Medulla oblongata (tissue), 1 donor: Measurements from ENCODE around the gene HK1.
"Not testable (repeated sequence)": the region's sequence is repeated elsewhere in the genome, so short reads cannot be mapped to it uniquely, and the experiment has no call there.

ENCODE experiments used
- DNase-seq: peaks from one replicate; pipeline ENCODE4 v3.0.0-alpha.2; 2015; ENCODE audit errors: extremely low spot score

HK1 gene

DNA sequence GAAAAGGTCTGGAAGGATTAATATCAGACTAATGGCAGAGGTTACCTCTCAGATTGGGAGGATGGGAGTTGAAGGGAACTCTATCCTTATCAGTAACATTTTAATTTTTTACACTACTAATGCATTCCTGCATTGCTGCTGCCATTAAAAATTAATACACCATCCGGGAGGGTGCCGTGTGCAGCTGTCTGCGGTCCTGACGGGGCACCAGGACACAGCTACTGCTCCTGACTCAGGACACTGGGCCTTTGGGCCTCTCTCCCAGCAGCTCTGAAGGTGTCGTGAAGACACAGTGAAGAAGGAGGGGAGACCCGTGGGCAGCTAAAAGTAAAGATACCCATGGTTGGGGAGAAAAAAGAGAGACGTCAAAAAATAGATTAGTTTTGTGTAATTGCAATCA, 23.4 kb upstream of the HK1 start:
- DNase-seq, result no peak

DNA sequence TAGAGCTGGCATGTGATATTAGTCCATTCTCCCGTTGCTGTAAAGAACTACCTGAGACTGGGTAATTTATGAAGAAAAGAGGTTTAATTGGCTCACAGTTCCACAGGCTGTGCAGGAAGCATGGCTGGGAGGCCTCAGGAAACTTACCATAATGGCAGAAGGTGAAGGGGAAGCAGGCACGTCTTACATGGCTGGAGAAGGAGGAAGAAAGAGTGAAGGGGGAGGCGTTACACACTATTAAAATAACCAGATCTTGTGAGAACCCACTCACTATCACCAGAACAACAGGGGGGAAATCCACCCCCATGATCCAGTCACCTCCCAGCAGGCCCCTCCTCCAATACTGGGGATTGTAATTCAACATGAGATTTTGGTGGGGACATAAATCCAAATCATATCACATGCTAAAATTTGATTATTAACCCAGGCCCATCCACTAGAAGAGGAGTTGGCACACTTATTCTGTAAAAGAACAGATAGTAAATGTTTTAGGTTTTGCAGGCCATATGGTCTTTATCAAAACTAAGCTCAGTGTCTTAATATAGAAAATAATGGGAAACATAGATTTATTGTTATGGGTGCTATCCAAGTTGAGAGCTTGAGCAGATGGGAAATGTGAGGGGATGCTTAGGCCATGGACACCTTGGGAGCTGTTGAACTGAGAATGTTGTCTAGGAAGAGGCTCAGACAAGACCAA, 18.6 kb upstream of the HK1 start:
- no peak for DNase-seq

DNA sequence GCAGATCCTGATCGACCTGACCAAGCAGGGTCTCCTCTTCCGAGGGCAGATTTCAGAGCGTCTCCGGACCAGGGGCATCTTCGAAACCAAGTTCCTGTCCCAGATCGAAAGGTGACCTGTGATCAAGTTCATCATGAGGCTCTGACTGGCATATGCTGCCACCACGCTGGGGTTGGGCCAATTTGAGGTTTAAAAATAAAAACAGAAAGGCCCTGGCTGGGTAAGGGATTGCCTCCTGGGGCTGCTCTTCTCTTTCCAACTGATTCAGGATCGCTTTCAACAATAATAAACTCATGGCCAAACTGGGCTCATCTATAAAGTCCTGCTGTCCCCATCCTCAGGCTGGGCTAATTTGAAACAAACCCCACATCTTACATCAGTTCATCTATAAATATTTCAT, 17.1 kb upstream of the HK1 start:
- DNase-seq, result no peak

GRCh38 chr10:69262292-69262751, 16.0 kb upstream of the HK1 start:
- DNase-seq, result no peak

DNA sequence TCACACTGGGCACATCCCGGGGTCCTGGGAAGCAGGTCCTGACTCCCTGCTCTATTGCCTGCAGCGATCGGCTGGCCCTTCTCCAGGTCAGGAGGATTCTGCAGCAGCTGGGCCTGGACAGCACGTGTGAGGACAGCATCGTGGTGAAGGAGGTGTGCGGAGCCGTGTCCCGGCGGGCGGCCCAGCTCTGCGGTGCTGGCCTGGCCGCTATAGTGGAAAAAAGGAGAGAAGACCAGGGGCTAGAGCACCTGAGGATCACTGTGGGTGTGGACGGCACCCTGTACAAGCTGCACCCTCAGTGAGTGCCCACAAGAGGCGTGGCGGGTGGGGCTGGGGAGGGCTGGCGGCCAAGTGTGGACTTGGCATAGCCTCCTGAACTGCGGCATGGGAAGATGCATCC, 12.8 kb upstream of the HK1 start:
- DNase-seq, result no peak

DNA sequence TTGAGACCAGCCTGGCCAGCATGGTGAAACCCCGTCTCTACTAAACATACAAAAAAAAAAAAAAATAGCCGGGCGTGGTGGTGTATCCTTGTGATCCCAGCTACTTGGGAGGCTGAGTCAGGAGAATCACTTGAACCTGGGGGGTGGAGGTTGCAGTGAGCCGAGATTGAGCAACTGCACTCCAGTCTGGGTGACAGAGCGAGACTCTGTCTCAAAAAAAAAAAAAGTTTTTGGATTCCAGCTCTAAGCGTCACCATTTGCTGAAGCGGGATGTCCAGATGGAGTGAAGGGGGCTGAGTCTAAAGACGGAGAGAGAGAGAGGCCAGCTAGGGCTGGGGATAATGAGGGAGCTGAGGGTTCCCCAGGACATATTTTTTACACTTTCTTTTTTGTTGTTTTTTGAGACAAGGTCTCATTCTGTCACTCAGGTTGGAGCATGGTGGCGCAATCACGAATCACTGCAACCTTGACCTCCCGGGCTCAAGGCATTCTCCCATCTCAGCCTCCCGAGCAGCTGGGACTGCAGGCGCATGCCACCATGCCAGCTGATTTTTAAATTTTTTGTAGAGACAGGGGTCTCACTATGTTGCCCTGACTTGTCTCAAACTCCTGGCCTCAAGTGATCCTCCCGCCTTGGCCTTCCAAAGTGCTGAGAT, 9.4 kb upstream of the HK1 start:
- no peak for DNase-seq

DNA sequence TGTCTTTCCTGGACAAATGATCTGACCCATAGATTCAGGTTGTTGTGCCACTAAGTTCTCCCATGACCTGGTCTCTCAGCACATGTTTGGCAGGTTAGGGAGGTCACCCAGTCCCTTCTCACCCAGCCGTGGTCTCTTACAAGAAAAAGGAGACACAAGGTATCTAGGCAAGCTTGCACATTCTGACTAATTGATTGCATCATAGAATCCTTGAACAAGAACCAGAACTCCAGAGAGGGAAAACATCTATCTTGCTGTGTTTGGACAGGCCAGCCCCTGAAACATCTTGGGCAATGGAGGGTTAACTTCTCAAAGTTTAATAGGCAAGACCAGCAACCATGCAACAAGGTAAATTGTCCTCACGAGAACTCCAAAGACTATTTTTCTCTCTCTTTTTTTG, 8.5 kb upstream of the HK1 start:
- no peak for DNase-seq

GRCh38 chr10:69270990-69271389, 7.3 kb upstream of the HK1 start:
- no peak for DNase-seq

- no peak for DNase-seq
These were observed 5.7 kb upstream of the HK1 start for GRCh38 chr10:69272624-69273023.

DNA sequence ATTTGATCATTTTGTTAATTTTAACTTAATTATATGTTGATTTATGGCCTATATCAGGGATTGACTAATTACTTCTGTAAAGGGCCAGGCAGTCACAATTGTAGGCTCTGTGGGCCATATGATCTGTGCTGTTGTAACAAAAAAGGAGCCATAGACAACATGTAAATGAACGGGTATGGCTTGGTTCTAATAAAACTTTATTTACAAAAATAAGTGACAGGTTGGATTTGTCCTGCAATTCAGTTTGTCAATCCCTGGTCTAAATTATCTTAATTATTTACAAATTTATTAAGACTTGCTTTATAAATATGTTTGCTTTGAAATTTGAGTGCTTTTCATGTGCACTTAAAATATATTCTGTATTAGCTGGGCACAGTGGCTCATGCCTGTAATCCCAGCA, 2.9 kb upstream of the HK1 start:
- no peak for DNase-seq

GRCh38 chr10:69276503-69276902, 1.8 kb upstream of the HK1 start:
- DNase-seq, result no peak

- peak; percentile 44 for DNase-seq
These were observed 814 bp downstream of the HK1 start for GRCh38 chr10:69279110-69279509.

- DNase-seq, result no peak
These were observed 3.5 kb downstream of the HK1 start for GRCh38 chr10:69281507-69282413.

DNA sequence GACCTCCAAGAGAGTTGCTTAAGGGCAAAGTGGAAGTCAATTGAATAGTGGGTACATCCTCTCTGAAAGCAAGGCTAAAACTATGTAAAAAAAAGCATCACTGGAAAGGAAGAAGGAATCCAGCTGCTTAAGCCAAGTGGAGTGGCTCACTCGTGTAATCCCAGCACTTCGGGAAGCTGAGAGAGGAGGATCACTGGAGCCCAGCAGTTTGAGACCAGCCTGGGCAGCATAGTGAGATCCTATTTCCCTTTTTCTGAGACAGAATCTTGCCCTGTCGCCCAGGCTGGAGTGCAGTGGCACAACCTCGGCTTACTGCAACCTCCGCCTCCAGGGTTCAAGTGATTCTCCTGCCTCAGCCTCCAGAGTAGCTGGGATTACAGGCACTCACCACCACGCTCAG, 6.1 kb downstream of the HK1 start:
- not testable (repeated sequence) for DNase-seq

DNA sequence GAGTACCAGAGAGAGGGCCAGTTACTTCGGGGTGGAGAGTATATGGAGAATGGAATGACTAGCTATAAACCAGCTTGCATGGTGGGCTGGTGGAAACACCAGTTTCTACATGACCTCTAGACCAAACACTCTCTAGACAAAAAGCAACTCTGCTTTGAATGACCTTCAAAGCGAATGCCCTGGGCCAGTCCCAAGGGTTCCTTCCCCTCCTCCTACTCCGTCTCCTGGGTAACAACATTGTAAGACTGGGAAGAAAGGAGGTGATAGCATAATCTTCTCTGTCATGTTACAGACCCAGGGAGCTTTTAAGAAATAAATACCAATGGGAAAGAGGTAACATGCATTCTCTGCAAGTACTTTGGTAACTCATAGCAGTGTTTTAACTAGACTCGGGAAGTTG, 7.4 kb downstream of the HK1 start:
- DNase-seq, result no peak

GRCh38 chr10:69287181-69287580, 8.9 kb downstream of the HK1 start:
- DNase-seq, result no peak

- peak; percentile 40 for DNase-seq
These were observed 12.7 kb downstream of the HK1 start for GRCh38 chr10:69290993-69291392.

GRCh38 chr10:69292459-69292858, 14.2 kb downstream of the HK1 start:
- no peak for DNase-seq

- no peak for DNase-seq
These were observed 16.8 kb downstream of the HK1 start for GRCh38 chr10:69295027-69295636.

DNA sequence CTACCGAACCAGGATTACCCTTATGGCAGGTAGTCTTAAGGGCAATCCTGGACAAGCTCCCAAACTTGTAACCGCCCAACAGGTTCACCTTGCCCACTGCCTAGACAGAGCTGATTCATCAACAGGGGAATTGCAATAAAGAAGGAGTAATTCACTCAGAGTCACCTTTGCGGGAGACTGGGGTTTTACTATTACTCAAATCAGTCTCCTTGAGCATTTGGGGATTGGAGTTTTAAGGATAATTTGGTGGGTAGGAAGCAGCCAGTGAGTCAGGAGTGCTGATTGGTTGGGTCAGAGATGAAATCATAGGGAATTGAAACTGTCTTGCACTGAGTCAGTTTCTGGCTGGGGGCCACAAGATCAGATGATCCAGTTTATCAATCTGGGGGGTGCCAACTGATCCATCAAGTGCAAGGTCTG, 25.3 kb downstream of the HK1 start:
- no peak for DNase-seq

DNA sequence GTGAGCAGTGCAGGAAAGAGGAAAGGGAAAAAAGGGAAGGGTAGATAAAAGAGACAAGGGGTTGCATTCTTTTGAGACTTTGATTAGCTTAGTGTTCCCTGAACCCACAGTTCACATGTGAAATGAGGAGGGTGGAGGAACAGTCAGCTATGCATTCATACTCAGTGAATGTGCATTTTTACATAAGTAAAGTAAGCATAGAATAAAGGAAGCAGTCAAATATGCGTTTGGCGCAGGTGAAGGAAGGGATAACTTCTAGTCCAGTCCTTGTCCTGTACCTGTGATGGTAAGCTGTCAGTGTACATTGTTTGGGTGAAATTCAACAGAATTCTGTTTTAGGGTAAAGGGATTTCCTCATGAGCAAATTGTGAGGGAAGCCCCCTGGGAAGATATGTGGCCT, 28.1 kb downstream of the HK1 start:
- no peak for DNase-seq

- DNase-seq, result no peak
These were observed 29.1 kb downstream of the HK1 start for GRCh38 chr10:69307434-69307833.
